Nephron (organoid): ENCODE data around the gene RACGAP1.

ENCODE experiments used
- H3K27ac Mint-ChIP-seq, 3 experiments: 2 replicates each; pipeline ENCODE4 v1.8.0; 2020; ENCODE audit warnings: mixed read lengths in 3 of 3, mild to moderate bottlenecking in 2 of 3, moderate library complexity in 1 of 3
- H3K27me3 Mint-ChIP-seq: 2 replicates; pipeline ENCODE4 v1.8.0; 2021; ENCODE audit warnings: low read depth, mild to moderate bottlenecking, moderate library complexity, mixed read lengths
- H3K36me3 Mint-ChIP-seq: 2 replicates; pipeline ENCODE4 v1.8.0; 2020; ENCODE audit warnings: low read depth, mixed read lengths
- H3K4me1 Mint-ChIP-seq: 2 replicates; pipeline ENCODE4 v1.8.0; 2020; ENCODE audit warnings: mixed read lengths
- H3K4me3 Mint-ChIP-seq, 3 experiments: 2 replicates each; pipeline ENCODE4 v1.8.0; 2020; ENCODE audit warnings: mild to moderate bottlenecking in 3 of 3, mixed read lengths in 3 of 3, moderate library complexity in 2 of 3
- H3K9me3 Mint-ChIP-seq: 2 replicates; pipeline ENCODE4 v1.8.0; 2020; ENCODE audit warnings: mixed read lengths
- TF ChIP-seq, protein P1 (sequence below), 3 experiments: fragments of 200-600 bp; sonication (generic); IDR thresholded peaks; one replicate each; pipeline ENCODE4 v1.5.0; 2021; ENCODE audit warnings: antibody characterized with exemption in 3 of 3; ENCODE audit not compliant: unreplicated experiment in 3 of 3

RACGAP1 gene

DNA sequence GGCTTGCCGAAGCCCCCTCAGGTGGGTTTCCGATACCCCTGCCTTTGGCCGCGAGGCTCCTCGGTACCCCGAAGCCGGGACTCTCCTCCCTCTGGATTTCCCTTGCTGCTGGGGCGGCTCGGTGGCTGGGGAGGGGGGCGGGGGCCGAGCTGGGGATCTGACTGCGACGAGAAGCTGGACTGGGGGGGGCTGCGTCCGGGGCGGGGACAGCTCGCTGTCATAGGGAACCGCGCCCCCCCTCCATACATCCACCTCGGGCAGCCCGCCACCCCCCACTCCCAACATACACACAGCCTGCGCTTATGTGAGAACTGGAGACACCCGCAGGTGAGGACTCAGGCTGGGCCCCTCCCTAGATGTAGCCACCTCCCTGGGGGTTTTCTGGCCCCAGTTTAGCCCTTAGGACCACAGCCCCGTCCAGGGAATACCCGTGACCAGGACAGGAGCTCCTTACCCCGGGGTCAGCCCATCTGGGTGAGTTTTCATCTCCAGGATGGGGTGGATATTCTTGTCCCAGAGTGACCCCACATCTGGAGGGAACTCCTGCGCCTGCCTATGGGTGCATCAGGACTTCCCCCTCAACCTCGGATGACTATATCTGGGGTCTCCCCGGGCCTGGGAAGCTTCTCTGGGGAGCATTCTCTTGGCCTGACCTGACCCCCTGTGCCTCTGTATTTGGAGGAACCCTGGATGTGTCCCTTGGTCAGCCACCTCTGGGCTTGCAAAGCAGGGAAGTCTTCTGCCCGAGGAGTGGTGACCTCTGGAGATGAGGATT lies 32.8 kb upstream of the RACGAP1 start:
- no peak overlapping the region for H3K27ac Mint-ChIP-seq
- no peaks in the 10 kb centered on the region for H3K36me3 Mint-ChIP-seq
- TF ChIP-seq, protein P1, sequence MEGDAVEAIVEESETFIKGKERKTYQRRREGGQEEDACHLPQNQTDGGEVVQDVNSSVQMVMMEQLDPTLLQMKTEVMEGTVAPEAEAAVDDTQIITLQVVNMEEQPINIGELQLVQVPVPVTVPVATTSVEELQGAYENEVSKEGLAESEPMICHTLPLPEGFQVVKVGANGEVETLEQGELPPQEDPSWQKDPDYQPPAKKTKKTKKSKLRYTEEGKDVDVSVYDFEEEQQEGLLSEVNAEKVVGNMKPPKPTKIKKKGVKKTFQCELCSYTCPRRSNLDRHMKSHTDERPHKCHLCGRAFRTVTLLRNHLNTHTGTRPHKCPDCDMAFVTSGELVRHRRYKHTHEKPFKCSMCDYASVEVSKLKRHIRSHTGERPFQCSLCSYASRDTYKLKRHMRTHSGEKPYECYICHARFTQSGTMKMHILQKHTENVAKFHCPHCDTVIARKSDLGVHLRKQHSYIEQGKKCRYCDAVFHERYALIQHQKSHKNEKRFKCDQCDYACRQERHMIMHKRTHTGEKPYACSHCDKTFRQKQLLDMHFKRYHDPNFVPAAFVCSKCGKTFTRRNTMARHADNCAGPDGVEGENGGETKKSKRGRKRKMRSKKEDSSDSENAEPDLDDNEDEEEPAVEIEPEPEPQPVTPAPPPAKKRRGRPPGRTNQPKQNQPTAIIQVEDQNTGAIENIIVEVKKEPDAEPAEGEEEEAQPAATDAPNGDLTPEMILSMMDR (IDR thresholded peaks at IDR 0.05; ENCODE audit: unreplicated experiment in 3 of 3): no peak
- peaks cover 59% of the 10 kb centered on the region for H3K27me3 Mint-ChIP-seq
- peak overlapping the region; percentile 74 to 84 (median 77) for H3K4me3 Mint-ChIP-seq
- H3K4me1 Mint-ChIP-seq: peaks cover 22% of the 10 kb centered on the region
- no peaks in the 10 kb centered on the region for H3K9me3 Mint-ChIP-seq

DNA sequence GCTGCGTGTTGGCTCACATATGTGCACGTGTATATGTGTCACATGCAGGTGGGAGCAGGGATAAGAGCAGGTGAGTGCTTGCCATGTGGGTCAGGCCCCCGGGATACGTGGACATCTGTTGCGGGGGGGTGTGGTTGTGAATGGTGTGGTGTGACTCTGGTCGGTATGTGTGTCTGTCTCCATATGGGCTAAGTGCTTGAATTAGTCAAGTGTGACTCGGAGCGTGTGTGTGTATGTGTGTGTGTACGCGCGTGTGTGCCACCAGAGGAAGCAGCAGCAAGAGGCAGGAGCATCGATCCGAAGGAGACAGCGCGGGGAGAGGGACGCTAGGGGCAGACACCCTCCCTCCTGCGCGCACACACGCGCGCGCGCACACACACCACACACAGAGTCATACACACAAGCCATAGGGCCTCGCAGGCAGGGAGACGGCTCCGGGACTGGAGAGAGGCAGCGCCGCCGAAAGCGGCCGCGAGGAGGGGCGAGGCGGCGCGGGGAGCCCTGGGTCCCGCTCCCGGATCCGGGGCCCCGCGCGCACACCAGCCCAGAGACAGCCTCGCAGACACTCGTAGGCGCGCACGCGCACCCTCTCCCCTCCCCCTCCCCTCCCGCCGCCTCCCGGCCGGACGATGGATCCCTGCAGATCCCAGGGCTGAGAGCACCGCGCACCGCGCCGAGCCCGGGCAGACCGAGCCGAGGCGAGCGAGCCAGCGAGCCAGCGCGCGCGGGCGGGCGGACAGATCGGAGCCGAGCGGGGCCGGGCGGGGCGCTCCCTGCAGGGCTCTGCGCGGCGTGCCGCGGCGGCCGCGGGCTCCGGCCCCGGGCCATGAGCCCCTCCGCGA lies 31.9 kb upstream of the RACGAP1 start, which contains the start of gene ASIC1:
Gene ASIC1, plus strand, starts transcription at position 597 of the 842 bp plus-strand sequence. CDS start 1,171 bp downstream, outside the sequence.
- Mint-ChIP-seq H3K4me1 (peaks cover 18% of the 10 kb centered on the region), H3K4me3 (peak within 1 kb of the TSS; percentile 84 to 93 (median 92)), H3K27ac (peak within 1 kb of the TSS; percentile 4 to 64 (median 12)), H3K36me3 (no peaks in the 10 kb centered on the region), H3K27me3 (peaks cover 62% of the 10 kb centered on the region), H3K9me3 (no peaks in the 10 kb centered on the region)
- TF ChIP-seq, protein P1 (IDR thresholded peaks at IDR 0.05; ENCODE audit: unreplicated experiment in 3 of 3): peak; percentile 14 to 29 (median 25)

DNA sequence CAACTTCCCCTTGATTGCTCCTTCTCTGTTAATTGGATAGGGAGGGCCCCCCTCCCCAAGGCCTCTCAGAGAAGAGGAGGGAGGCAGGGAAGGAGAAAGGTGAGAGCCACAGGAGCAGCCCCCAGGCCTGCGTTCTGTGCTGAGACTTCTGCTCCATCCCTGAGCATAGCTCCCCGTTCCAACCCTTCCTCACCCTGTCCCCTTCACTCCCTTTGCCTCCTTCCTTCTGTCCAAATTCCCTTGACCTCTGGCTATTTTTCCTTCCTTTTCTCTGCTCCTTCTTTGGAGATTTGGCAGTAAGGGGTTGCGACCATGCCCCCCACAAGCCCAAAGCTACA lies 31.3 kb upstream of the RACGAP1 start:
- Mint-ChIP-seq H3K4me1 (peaks cover 18% of the 10 kb centered on the region), H3K9me3 (no peaks in the 10 kb centered on the region), H3K4me3 (peak overlapping the region; percentile 84 to 93 (median 92)), H3K27me3 (peaks cover 61% of the 10 kb centered on the region), H3K36me3 (no peaks in the 10 kb centered on the region), H3K27ac (peak overlapping the region in 2 of 3 experiments; percentile 4 to 64)
- TF ChIP-seq, protein P1 (IDR thresholded peaks at IDR 0.05; ENCODE audit: unreplicated experiment in 3 of 3): no peak

DNA sequence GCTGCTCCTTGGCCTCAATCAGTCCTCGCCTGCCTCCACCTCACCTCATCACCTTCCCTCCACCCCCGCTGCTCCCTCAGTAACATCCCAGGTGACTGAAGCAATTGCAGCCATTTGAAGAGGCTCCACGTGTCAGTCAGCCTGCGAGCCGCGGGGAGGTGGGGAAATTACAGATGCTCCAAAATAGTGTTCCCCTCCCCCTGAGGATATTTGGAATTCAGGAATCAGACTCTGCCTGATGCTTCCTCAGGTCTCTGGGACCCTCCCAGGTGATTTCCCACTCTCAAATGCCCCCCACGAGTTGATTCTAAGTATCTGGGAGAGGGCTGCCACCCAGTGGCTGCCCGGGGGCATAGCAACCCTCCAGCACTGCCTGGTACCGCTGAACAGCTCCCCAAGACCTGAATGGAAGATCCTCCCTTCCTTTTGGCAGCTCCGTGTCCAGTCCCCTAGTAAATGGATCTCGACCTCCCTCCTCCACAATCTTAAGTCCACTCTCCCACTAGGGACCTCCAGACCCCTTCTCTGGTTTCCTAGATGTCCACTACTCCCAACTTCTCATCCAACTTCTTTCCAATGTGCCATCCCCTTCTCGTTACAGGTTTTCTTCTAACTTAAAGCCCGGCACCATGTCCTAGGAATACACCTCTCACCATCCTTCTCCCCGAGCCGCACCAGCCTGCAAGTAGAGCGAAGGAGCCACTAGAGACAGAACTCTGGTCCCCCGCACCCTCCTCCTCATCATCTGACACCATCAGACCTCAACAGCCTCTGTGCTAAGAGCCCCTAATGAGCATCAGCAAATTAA lies 30.7 kb upstream of the RACGAP1 start:
- Mint-ChIP-seq H3K4me1 (peaks cover 21% of the 10 kb centered on the region), H3K36me3 (no peaks in the 10 kb centered on the region), H3K4me3 (peak overlapping the region; percentile 48 to 84 (median 59)), H3K27me3 (peaks cover 63% of the 10 kb centered on the region), H3K27ac (no peak overlapping the region), H3K9me3 (no peaks in the 10 kb centered on the region)
- TF ChIP-seq, protein P1 (IDR thresholded peaks at IDR 0.05; ENCODE audit: unreplicated experiment in 3 of 3): peak; percentile 93 to 98 (median 94)

DNA sequence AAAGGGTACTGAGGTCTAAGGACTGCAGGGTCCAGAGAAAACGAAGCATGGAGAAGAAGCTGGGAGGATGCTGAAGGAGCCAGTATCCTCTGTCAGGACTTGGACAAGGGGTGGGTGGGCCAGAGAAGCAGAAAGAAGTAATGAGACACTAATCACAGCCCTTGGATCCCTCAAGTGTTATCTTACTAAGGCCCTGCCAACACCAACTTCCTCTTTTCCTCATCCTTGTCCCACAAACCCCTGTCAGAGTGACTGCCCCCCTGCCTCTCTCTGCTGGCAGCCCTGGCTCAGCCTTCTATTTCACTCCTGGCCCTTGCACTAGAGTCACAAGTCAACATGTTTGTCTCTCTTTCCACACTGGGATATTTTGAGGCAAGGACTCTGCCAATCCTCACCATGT lies 28.3 kb upstream of the RACGAP1 start:
- peaks cover 32% of the 10 kb centered on the region for H3K4me1 Mint-ChIP-seq
- TF ChIP-seq, protein P1 (IDR thresholded peaks at IDR 0.05; ENCODE audit: unreplicated experiment in 3 of 3): no peak
- H3K36me3 Mint-ChIP-seq: no peaks in the 10 kb centered on the region
- H3K4me3 Mint-ChIP-seq: peak overlapping the region in 1 of 3 experiments; percentile 27
- H3K27ac Mint-ChIP-seq: no peak overlapping the region
- H3K9me3 Mint-ChIP-seq: no peaks in the 10 kb centered on the region
- peaks cover 54% of the 10 kb centered on the region for H3K27me3 Mint-ChIP-seq
